GM19455 (cell line): Measurements from ENCODE around the gene NDUFS1.

Source experiments
- ATAC-seq: cut with Tn5 transposase; IDR thresholded peaks from one replicate; pipeline ENCODE4 v1.9.1; 2021; ENCODE audit not compliant: unreplicated experiment

Gene NDUFS1

DNA sequence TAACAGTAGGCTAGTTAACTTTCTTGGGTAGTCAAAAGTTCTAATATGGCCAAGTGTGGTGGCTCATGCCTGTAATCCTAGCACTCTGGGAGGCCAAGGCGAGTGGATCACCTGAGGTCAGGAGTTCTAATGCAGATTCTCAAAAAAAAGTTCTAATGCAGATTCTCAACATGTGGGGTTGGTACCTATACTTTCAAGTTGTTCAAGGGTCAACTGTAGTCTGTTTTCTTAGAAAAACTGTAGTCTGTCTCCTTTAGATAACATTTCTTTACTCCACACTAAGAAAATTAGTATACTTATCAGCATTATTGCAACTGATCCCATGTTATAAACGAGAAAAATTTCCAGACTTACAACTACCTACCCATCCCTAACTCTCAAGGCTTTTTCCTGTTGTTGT lies 89.8 kb downstream of the NDUFS1 start:
- ATAC-seq: no peak

DNA sequence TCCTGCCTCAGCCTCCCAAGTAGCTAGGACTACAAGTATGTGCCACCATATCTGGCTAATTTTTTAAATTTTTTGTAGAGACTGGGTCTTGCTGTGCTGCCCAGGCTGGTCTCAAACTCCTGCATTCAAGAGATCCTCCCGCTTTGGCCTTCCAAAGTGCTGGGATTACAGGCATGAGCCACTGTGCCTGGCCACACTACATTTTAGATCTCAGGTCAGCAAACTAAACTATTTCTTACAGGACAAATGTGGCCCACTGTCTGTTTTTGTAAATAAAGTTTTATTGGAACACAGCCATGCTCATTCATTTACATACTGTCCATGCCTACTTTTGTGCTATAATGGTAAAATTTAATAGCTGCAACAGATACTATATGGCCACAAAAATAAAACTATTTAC lies 91.0 kb downstream of the NDUFS1 start:
- ATAC-seq: no peak
